ENCODE results near the gene MYL9.

MYL9 gene

GRCh38 chr20:36525620-36526365 lies 15.5 kb upstream of the MYL9 start:
- Histone ChIP-seq H3K36me3 (ENCODE audit: control insufficient read depth, insufficient read depth, low read length) (peaks cover 40% of the 10 kb centered on the region), H3K4me3 (ENCODE audit: insufficient read depth, low read depth, low read length, poor library complexity, severe bottlenecking) (no peak overlapping the region), H3K9me3 (ENCODE audit: control insufficient read depth, low read length) (no peaks in the 10 kb centered on the region), H3K27me3 (replicated peaks; ENCODE audit: control insufficient read depth, insufficient read depth, low read length, poor library complexity, severe bottlenecking) (no peaks in the 10 kb centered on the region), H3K27ac (ENCODE audit: insufficient read depth, low read length, poor library complexity, severe bottlenecking) (no peak overlapping the region), H3K4me1 (ENCODE audit: control insufficient read depth, insufficient read depth, low read length, poor library complexity, severe bottlenecking) (no peaks in the 10 kb centered on the region)
- no peak for DNase-seq

DNA sequence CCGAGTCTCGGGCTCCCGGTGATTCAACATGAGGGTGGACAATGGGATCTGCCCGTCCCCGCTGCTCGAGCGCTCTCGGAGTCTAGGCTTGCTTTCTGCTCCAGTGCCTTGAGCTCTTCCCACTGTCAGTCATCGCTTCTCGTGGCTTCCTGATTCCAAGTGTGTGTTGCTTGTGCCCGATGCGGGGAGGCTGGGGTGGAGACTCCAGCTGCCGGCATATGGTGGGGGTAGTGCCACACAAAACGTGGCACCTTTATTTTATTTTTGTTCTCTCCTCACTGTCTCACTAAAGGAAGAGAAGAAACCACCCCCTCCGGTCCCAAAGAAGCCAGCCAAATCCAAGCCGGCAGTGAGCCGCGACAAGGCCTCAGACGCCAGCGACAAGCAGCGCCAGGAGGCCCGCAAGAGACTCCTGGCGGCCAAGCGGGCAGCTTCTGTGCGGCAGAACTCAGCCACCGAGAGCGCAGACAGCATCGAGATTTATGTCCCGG lies 14.8 kb upstream of the MYL9 start:
- Histone ChIP-seq H3K27ac (ENCODE audit: insufficient read depth, low read length, poor library complexity, severe bottlenecking) (no peak overlapping the region), H3K27me3 (replicated peaks; ENCODE audit: control insufficient read depth, insufficient read depth, low read length, poor library complexity, severe bottlenecking) (no peaks in the 10 kb centered on the region), H3K9me3 (ENCODE audit: control insufficient read depth, low read length) (no peaks in the 10 kb centered on the region), H3K4me3 (ENCODE audit: insufficient read depth, low read depth, low read length, poor library complexity, severe bottlenecking) (no peak overlapping the region), H3K4me1 (ENCODE audit: control insufficient read depth, insufficient read depth, low read length, poor library complexity, severe bottlenecking) (no peaks in the 10 kb centered on the region), H3K36me3 (ENCODE audit: control insufficient read depth, insufficient read depth, low read length) (peaks cover 35% of the 10 kb centered on the region)
- DNase-seq, result no peak

DNA sequence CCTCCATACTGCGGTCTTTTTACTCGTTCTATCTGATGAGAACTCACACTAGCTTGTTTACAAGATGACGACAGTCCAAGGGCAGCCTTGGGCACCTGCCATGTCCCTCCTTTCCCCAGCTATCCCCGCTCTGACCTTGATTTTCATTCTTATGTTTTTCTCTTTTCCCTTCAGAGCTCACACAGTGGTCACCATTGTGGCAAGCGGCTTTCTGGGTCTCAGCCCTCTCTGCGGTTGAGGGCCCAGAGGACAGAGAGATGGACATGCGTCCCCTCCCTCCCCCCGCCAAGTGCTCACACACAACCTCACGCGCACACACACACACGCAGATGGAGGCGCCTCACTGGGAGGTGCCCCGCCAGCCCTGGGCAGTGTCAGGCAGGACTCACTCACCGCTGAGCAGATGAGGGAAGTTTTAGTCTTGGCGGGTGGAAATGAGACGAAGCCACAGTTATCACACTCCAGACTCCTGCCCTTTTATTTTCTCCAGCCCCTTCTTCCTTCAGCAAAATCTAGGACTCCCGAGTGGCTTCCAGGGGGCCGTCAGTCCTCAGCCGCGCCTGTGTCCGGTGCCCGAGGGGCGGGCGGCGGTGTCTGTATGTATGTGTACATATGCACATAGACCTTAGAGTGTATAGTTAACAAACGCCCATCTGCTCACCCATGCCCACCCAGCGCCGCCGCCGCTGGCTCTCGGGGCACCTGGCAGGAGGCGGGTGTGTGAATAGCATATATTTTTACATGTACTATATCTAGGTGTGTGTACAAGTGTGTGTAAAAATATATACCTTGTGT lies 13.8 kb upstream of the MYL9 start:
- peaks cover 31% of the 10 kb centered on the region for H3K36me3 ChIP-seq (ENCODE audit: control insufficient read depth, insufficient read depth, low read length)
- DNase-seq, result no peak

DNA sequence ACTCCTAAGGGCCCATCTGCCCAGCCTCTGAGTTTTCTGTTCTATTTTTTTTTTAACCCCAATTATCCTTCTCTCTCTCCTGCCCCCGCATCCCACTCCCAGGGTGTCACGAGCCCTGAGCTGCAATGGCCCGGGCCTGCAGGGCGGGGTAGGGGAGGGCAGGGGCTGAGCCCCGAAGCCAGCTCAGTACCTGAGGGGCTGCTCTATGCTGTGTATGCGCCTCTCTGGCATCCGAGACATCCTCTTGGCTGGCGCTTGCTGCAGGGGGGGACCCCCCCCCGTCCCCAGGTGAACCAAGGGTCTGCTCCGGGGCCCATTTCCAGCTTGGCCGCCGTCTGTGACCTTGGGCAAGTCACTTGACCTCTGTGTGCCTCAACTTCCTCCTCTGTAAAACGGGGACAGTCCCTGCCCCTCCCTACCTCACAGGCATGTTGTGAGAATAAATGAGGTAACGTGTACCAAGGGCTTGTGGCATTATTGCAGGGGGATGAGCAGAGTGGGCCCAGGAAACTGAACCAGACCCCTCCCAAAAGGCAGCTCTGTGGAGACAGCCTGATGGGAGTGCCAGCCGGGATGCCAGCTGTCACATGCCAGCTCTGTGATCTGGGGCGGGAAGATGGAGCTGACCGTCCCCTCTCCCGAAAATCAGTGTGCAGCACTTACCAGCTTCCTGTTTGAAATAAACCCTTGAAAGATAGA lies 13.0 kb upstream of the MYL9 start:
- H3K4me1 ChIP-seq (ENCODE audit: control insufficient read depth, insufficient read depth, low read length, poor library complexity, severe bottlenecking), result no peaks in the 10 kb centered on the region
- no peaks in the 10 kb centered on the region for H3K27me3 ChIP-seq (replicated peaks; ENCODE audit: control insufficient read depth, insufficient read depth, low read length, poor library complexity, severe bottlenecking)
- H3K9me3 ChIP-seq (ENCODE audit: control insufficient read depth, low read length), result no peaks in the 10 kb centered on the region
- no peak overlapping the region for H3K27ac ChIP-seq (ENCODE audit: insufficient read depth, low read length, poor library complexity, severe bottlenecking)
- H3K36me3 ChIP-seq (ENCODE audit: control insufficient read depth, insufficient read depth, low read length), result peaks cover 31% of the 10 kb centered on the region
- H3K4me3 ChIP-seq (ENCODE audit: insufficient read depth, low read depth, low read length, poor library complexity, severe bottlenecking), result no peak overlapping the region
- DNase-seq, result no peak

More for the DNA sequence above, 13.8 kb upstream of the MYL9 start:
- no peak overlapping the region for H3K4me3 ChIP-seq (ENCODE audit: insufficient read depth, low read depth, low read length, poor library complexity, severe bottlenecking)
- no peak overlapping the region for H3K27ac ChIP-seq (ENCODE audit: insufficient read depth, low read length, poor library complexity, severe bottlenecking)
- H3K4me1 ChIP-seq (ENCODE audit: control insufficient read depth, insufficient read depth, low read length, poor library complexity, severe bottlenecking), result no peaks in the 10 kb centered on the region
- H3K9me3 ChIP-seq (ENCODE audit: control insufficient read depth, low read length), result no peaks in the 10 kb centered on the region
- H3K27me3 ChIP-seq (replicated peaks; ENCODE audit: control insufficient read depth, insufficient read depth, low read length, poor library complexity, severe bottlenecking), result no peaks in the 10 kb centered on the region

DNA sequence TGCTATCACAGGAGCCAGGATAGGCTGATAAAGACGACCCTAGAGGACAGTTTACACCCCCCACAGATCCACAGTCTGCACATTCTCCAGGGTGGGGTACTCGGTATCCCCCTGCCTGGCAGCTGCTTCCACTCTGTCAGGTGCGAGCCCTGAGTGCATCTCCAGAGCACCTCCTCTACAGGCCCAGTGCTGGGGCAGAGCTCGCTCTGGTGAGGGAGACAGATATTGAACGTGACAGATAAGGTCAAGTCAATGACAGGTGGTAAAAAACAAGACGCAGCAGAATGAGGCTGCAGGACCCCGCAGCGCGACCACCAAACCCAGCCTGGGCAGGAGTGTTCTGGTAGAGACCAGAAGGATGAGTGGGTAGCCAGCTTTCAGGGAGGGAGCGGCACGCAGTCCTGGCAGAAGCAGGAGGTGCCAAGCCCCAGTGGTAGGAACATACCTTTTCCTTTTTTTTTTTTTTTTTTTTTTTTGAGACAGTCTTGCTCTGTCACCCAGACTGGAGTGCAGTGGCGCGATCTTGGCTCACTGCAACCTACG lies 12.4 kb upstream of the MYL9 start:
- H3K36me3 ChIP-seq (ENCODE audit: control insufficient read depth, insufficient read depth, low read length), result peaks cover 31% of the 10 kb centered on the region

DNA sequence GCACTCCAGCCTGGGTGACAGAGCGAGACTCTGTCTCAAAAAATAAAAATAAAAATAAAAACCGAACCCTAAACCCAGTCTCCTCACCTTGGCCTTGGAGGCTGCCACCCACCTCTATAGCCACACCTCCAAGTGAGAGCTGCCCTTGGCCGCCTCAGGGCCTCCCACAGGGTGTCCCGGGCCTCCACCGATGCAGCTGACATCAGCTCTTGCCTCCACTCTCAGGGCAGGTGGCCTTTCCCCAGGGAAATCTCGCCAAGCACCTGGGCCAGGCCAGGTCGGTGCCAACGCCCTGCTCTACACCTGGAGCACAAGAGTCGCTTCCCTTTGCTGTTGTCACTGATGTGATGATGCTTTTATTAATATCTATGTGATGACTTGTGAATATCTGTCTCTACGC lies 8.9 kb upstream of the MYL9 start:
- Histone ChIP-seq H3K27me3 (replicated peaks; ENCODE audit: control insufficient read depth, insufficient read depth, low read length, poor library complexity, severe bottlenecking) (no peaks in the 10 kb centered on the region), H3K27ac (ENCODE audit: insufficient read depth, low read length, poor library complexity, severe bottlenecking) (no peak overlapping the region), H3K36me3 (ENCODE audit: control insufficient read depth, insufficient read depth, low read length) (peaks cover 3% of the 10 kb centered on the region), H3K4me3 (ENCODE audit: insufficient read depth, low read depth, low read length, poor library complexity, severe bottlenecking) (no peak overlapping the region), H3K4me1 (ENCODE audit: control insufficient read depth, insufficient read depth, low read length, poor library complexity, severe bottlenecking) (no peaks in the 10 kb centered on the region), H3K9me3 (ENCODE audit: control insufficient read depth, low read length) (no peaks in the 10 kb centered on the region)
- no peak for DNase-seq

More for the DNA sequence above, 12.4 kb upstream of the MYL9 start:
- H3K4me1 ChIP-seq (ENCODE audit: control insufficient read depth, insufficient read depth, low read length, poor library complexity, severe bottlenecking), result no peaks in the 10 kb centered on the region
- no peaks in the 10 kb centered on the region for H3K27me3 ChIP-seq (replicated peaks; ENCODE audit: control insufficient read depth, insufficient read depth, low read length, poor library complexity, severe bottlenecking)
- H3K9me3 ChIP-seq (ENCODE audit: control insufficient read depth, low read length), result no peaks in the 10 kb centered on the region
- no peak overlapping the region for H3K4me3 ChIP-seq (ENCODE audit: insufficient read depth, low read depth, low read length, poor library complexity, severe bottlenecking)
- no peak for DNase-seq
- H3K27ac ChIP-seq (ENCODE audit: insufficient read depth, low read length, poor library complexity, severe bottlenecking), result no peak overlapping the region

GRCh38 chr20:36532822-36533221 lies 8.5 kb upstream of the MYL9 start:
- H3K27me3 ChIP-seq (replicated peaks; ENCODE audit: control insufficient read depth, insufficient read depth, low read length, poor library complexity, severe bottlenecking), result no peaks in the 10 kb centered on the region
- no peak overlapping the region for H3K27ac ChIP-seq (ENCODE audit: insufficient read depth, low read length, poor library complexity, severe bottlenecking)
- H3K4me1 ChIP-seq (ENCODE audit: control insufficient read depth, insufficient read depth, low read length, poor library complexity, severe bottlenecking), result no peaks in the 10 kb centered on the region
- no peak for DNase-seq
- no peak overlapping the region for H3K4me3 ChIP-seq (ENCODE audit: insufficient read depth, low read depth, low read length, poor library complexity, severe bottlenecking)
- H3K9me3 ChIP-seq (ENCODE audit: control insufficient read depth, low read length), result no peaks in the 10 kb centered on the region
- H3K36me3 ChIP-seq (ENCODE audit: control insufficient read depth, insufficient read depth, low read length), result no peaks in the 10 kb centered on the region

- Histone ChIP-seq H3K36me3 (ENCODE audit: control insufficient read depth, insufficient read depth, low read length) (no peaks in the 10 kb centered on the region), H3K4me1 (ENCODE audit: control insufficient read depth, insufficient read depth, low read length, poor library complexity, severe bottlenecking) (peaks cover 4% of the 10 kb centered on the region), H3K27me3 (replicated peaks; ENCODE audit: control insufficient read depth, insufficient read depth, low read length, poor library complexity, severe bottlenecking) (peaks cover 10% of the 10 kb centered on the region), H3K9me3 (ENCODE audit: control insufficient read depth, low read length) (no peaks in the 10 kb centered on the region), H3K27ac (ENCODE audit: insufficient read depth, low read length, poor library complexity, severe bottlenecking) (no peak overlapping the region), H3K4me3 (ENCODE audit: insufficient read depth, low read depth, low read length, poor library complexity, severe bottlenecking) (no peak overlapping the region)
- DNase-seq, result no peak
Measured at GRCh38 chr20:36538026-36538722, 3.1 kb upstream of the MYL9 start.

- H3K27ac ChIP-seq (ENCODE audit: insufficient read depth, low read length, poor library complexity, severe bottlenecking), result no peak overlapping the region
Measured at GRCh38 chr20:36540551-36541211, 638 bp upstream of the MYL9 start.

More at GRCh38 chr20:36540551-36541211, 638 bp upstream of the MYL9 start:
- no peak overlapping the region for H3K4me3 ChIP-seq (ENCODE audit: insufficient read depth, low read depth, low read length, poor library complexity, severe bottlenecking)
- H3K36me3 ChIP-seq (ENCODE audit: control insufficient read depth, insufficient read depth, low read length), result no peaks in the 10 kb centered on the region
- peaks cover 10% of the 10 kb centered on the region for H3K27me3 ChIP-seq (replicated peaks; ENCODE audit: control insufficient read depth, insufficient read depth, low read length, poor library complexity, severe bottlenecking)
- H3K4me1 ChIP-seq (ENCODE audit: control insufficient read depth, insufficient read depth, low read length, poor library complexity, severe bottlenecking), result peaks cover 4% of the 10 kb centered on the region
- no peak for DNase-seq
- H3K9me3 ChIP-seq (ENCODE audit: control insufficient read depth, low read length), result no peaks in the 10 kb centered on the region

All from effector memory CD4-positive, alpha-beta T cell (primary cell).